ENCODE data around the gene IGIP. TPM values are rescaled to one million over a fixed set of nuclear protein-coding genes. Genes with fewer than 3 reads are reported as not detected.
A peak's percentile ranks its signal among the peaks of the same experiment; 100 is the strongest.

The IGIP gene
- 2.5 and 2.7 TPM in 2 replicates for total RNA-seq (2021)
- Bru-seq, nascent RNA = percentile 77 among the genes with signal in this experiment
- BruChase-seq, experiment 1, labeled RNA remaining after a 2-hour chase = percentile 95 among the genes with signal in this experiment
- percentile 77 among the genes with signal in this experiment for BruChase-seq, experiment 2, labeled RNA remaining after a 6-hour chase
- long read RNA-seq = 0 reads

DNA sequence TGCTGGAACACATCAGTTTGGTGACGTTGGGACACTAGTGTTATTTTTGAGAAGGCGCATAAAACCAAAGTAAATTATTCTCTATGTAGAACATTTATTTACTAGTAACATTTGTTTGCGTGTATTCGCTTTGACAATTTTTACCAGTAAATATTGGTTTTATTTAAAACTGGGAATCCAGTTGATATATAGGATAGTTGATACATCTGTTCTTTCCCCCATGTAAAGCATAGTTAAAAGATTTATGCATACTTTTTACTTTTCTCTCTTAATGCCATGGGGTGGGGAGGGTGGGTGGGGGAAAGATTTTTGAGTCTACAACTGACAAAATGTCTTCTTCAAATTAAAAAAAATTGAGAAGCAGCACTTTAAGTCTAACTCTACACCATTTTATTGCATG is at the start of gene IGIP:
IGIP (plus strand) TSS at position 301 of the 400 bp plus-strand sequence. CDS start 2,540 bp downstream, outside the sequence.
- POLR2A ChIA-PET (ENCODE audit: low non-redundant PET) = no interaction called here
- H3K9me3 ChIP-seq (ENCODE audit: low read depth, low read length, poor library complexity, severe bottlenecking) = no peaks in the 10 kb centered on the region
- H3K27me3 ChIP-seq (replicated peaks; ENCODE audit: insufficient read depth, low read depth, low read length, poor library complexity) = no peaks in the 10 kb centered on the region
- peaks cover 4% of the 10 kb centered on the region for H3K4me1 ChIP-seq (ENCODE audit: insufficient read depth, low read length, poor library complexity, severe bottlenecking)
- no TSS peak for BruUV-seq (replicated peaks)
- intact Hi-C loops (cut with micrococcal nuclease; ENCODE audit: unreplicated experiment) = no loop called here
- no peaks in the 10 kb centered on the region for H3K36me3 ChIP-seq (ENCODE audit: insufficient read depth, low read length, poor library complexity, severe bottlenecking)
- DNase-seq (ENCODE audit: low spot score) = no peak
- H3K4me3 ChIP-seq (ENCODE audit: low read depth, low read length, poor library complexity, severe bottlenecking) = no peak within 1 kb of the TSS
- CTCF ChIA-PET = no interaction called here
- TF ChIP-seq EZH2 (IDR thresholded peaks at IDR 0.05; ENCODE audit: borderline replicate concordance, low read depth, low read length, poor library complexity, severe bottlenecking) = no peak
- TF ChIP-seq, protein P1, sequence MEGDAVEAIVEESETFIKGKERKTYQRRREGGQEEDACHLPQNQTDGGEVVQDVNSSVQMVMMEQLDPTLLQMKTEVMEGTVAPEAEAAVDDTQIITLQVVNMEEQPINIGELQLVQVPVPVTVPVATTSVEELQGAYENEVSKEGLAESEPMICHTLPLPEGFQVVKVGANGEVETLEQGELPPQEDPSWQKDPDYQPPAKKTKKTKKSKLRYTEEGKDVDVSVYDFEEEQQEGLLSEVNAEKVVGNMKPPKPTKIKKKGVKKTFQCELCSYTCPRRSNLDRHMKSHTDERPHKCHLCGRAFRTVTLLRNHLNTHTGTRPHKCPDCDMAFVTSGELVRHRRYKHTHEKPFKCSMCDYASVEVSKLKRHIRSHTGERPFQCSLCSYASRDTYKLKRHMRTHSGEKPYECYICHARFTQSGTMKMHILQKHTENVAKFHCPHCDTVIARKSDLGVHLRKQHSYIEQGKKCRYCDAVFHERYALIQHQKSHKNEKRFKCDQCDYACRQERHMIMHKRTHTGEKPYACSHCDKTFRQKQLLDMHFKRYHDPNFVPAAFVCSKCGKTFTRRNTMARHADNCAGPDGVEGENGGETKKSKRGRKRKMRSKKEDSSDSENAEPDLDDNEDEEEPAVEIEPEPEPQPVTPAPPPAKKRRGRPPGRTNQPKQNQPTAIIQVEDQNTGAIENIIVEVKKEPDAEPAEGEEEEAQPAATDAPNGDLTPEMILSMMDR (conservative IDR thresholded peaks at IDR 0.05; ENCODE audit: low read depth, low read length) = no peak
- H3K27ac ChIP-seq (ENCODE audit: low read depth, low read length, poor library complexity, severe bottlenecking) = no peak within 1 kb of the TSS

DNA sequence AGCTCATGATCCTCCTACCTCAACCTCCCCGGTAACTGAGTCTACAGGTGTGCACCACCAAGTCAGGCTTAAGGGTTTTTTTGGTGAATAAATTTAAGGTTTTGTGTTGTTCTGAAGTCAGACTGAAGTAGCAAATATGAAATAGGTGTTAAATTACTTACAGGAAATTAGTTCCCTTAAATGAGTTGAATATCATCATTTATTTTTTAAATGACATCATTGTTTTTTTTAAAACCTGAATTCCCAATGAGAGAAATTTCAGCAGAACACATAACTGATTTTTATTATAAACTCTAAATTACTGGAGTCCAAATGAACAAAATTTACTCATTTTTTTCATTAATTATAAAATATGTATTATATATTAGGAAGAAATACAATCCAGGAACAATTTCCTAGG is 49.6 kb upstream of the IGIP start:
- no peak for DNase-seq (ENCODE audit: low spot score)
- Histone ChIP-seq H3K4me1 (ENCODE audit: insufficient read depth, low read length, poor library complexity, severe bottlenecking) (no peaks in the 10 kb centered on the region), H3K27ac (ENCODE audit: low read depth, low read length, poor library complexity, severe bottlenecking) (no peak overlapping the region), H3K4me3 (ENCODE audit: low read depth, low read length, poor library complexity, severe bottlenecking) (no peak overlapping the region), H3K27me3 (replicated peaks; ENCODE audit: insufficient read depth, low read depth, low read length, poor library complexity) (peaks cover under 1% of the 10 kb centered on the region), H3K9me3 (ENCODE audit: low read depth, low read length, poor library complexity, severe bottlenecking) (no peaks in the 10 kb centered on the region), H3K36me3 (ENCODE audit: insufficient read depth, low read length, poor library complexity, severe bottlenecking) (no peaks in the 10 kb centered on the region)
- intact Hi-C loops (cut with micrococcal nuclease; ENCODE audit: unreplicated experiment) = no loop called here
- BruUV-seq (replicated peaks) = no TSS peak
- POLR2A ChIA-PET (ENCODE audit: low non-redundant PET) = no interaction called here
- TF ChIP-seq, protein P1 (conservative IDR thresholded peaks at IDR 0.05; ENCODE audit: low read depth, low read length) = no peak
- no peak for TF ChIP-seq EZH2 (IDR thresholded peaks at IDR 0.05; ENCODE audit: borderline replicate concordance, low read depth, low read length, poor library complexity, severe bottlenecking)
- CTCF ChIA-PET = interaction anchor here (1.0 kb wide), 1 partner anchor 68 kb away, joined by 6 read pairs; no protein-coding TSS in a partner anchor

DNA sequence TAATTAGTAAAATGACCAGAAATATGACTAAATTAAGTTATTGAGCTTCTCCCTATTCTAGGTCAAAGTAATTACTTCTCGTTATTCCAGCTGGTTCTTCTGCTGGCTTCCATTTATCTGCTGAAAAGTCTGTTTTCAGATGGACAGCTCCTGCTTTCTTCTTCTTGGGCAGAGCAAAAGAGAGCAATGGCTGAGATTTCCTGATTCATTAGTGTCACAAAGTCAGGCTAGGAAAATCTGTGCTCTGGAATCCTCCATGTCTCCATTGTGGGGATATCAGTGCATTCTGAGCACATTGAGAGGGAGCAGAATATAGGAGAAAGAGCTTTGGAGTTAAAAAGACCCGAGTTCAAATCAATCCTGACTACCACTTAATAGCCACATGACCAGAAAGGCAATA is 48.9 kb upstream of the IGIP start:
- Histone ChIP-seq H3K27ac (ENCODE audit: low read depth, low read length, poor library complexity, severe bottlenecking) (no peak overlapping the region), H3K4me1 (ENCODE audit: insufficient read depth, low read length, poor library complexity, severe bottlenecking) (no peaks in the 10 kb centered on the region), H3K4me3 (ENCODE audit: low read depth, low read length, poor library complexity, severe bottlenecking) (no peak overlapping the region), H3K9me3 (ENCODE audit: low read depth, low read length, poor library complexity, severe bottlenecking) (no peaks in the 10 kb centered on the region), H3K27me3 (replicated peaks; ENCODE audit: insufficient read depth, low read depth, low read length, poor library complexity) (peaks cover 3% of the 10 kb centered on the region), H3K36me3 (ENCODE audit: insufficient read depth, low read length, poor library complexity, severe bottlenecking) (no peaks in the 10 kb centered on the region)
- intact Hi-C loops (cut with micrococcal nuclease; ENCODE audit: unreplicated experiment) = no loop called here
- no peak for TF ChIP-seq EZH2 (IDR thresholded peaks at IDR 0.05; ENCODE audit: borderline replicate concordance, low read depth, low read length, poor library complexity, severe bottlenecking)
- TF ChIP-seq, protein P1 (conservative IDR thresholded peaks at IDR 0.05; ENCODE audit: low read depth, low read length) = no peak
- DNase-seq (ENCODE audit: low spot score) = no peak
- CTCF ChIA-PET = no interaction called here
- no TSS peak for BruUV-seq (replicated peaks)
- POLR2A ChIA-PET (ENCODE audit: low non-redundant PET) = no interaction called here
